ENCODE data around the gene ZRANB3. TPM values are rescaled to one million over a fixed set of nuclear protein-coding genes. Genes with fewer than 3 reads are reported as not detected.
"Not testable (repeated sequence)": the region's sequence is repeated elsewhere in the genome, so short reads cannot be mapped to it uniquely, and the experiment has no call there.

ZRANB3 gene
- total RNA-seq, 1 donor from 2014 or later: 7.9 TPM

DNA sequence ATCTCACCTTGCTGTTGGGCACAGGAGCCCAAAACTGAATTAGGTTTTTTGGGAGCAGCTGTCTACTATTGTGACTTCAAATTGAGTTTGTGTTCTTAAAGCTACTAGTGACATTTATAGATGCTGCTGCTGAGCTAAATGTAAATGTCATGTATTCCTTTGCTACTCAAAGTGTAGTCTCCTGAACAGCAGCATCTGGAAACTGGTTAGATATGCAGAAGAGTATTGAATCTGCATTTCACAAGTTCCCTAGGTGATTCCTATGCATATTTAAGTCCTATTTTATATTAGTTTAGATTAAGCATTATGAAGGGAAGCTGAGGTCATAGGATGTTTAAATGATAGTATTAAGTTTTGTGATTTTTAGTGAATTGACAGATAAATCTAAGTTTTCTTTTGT, 411.4 kb downstream of the ZRANB3 start:
- H3K4me3 ChIP-seq (ENCODE audit: low read depth, low read length): no peak overlapping the region
- TF ChIP-seq, protein P1, sequence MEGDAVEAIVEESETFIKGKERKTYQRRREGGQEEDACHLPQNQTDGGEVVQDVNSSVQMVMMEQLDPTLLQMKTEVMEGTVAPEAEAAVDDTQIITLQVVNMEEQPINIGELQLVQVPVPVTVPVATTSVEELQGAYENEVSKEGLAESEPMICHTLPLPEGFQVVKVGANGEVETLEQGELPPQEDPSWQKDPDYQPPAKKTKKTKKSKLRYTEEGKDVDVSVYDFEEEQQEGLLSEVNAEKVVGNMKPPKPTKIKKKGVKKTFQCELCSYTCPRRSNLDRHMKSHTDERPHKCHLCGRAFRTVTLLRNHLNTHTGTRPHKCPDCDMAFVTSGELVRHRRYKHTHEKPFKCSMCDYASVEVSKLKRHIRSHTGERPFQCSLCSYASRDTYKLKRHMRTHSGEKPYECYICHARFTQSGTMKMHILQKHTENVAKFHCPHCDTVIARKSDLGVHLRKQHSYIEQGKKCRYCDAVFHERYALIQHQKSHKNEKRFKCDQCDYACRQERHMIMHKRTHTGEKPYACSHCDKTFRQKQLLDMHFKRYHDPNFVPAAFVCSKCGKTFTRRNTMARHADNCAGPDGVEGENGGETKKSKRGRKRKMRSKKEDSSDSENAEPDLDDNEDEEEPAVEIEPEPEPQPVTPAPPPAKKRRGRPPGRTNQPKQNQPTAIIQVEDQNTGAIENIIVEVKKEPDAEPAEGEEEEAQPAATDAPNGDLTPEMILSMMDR (conservative IDR thresholded peaks at IDR 0.05; ENCODE audit: low read depth, low read length): no peak
- no peak for DNase-seq (ENCODE audit: low read depth)

GRCh38 chr2:135113322-135113721, 417.7 kb downstream of the ZRANB3 start:
- TF ChIP-seq, protein P1 (conservative IDR thresholded peaks at IDR 0.05; ENCODE audit: low read depth, low read length): no peak
- DNase-seq (ENCODE audit: low read depth): no peak
- no peak overlapping the region for H3K4me3 ChIP-seq (ENCODE audit: low read depth, low read length)

DNA sequence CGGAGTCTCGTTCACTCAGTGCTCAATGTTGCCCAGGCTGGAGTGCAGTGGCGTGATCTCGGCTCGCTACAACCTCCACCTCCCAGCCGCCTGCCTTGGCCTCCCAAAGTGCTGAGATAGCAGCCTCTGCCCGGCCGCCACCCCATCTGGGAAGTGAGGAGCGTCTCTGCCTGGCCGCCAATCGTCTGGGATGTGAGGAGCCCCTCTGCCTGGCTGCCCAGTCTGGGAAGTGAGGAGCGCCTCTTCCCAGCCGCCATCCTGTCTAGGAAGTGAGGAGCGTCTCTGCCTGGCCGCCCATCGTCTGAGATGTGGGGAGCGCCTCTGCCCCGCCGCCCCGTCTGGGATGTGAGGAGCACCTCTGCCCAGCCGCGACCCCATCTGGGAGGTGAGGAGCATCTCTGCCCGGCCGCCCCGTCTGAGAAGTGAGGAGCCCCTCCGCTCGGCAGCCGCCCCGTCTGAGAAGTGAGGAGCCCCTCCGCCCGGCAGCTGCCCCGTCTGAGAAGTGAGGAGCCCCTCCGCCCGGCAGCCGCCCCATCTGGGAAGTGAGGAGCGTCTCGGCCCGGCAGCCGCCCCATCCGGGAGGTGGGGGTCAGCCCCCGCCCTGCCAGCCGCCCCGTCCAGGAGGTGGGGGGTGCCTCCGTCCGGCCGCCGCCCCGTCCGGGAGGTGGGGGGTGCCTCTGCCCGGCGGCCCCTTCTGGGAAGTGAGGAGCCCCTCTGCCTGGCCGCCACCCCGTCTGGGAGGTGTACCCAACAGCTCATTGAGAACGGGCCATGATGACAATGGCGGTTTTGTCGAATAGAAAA, 425.3 kb downstream of the ZRANB3 start:
- not testable (repeated sequence) for H3K4me3 ChIP-seq (ENCODE audit: low read depth, low read length); DNase-seq (ENCODE audit: low read depth)

DNA sequence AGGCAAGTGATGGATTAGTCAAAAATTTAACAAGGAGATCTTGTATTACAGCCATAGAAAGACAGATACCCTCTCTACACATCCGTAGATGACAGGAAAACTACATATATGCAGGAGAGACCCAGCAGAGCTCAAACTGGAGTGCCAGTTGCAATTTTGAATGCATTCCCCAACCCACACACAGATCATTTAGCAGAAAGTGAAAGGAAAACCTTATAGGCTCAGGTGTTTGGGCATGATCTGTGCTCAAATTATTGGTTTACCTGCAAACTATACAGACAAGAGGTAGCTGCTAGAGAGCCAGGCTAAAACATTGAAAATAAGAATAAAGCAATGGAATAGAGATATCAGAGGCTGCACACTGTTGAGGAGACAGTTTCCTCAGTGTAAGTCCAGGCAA, 427.2 kb downstream of the ZRANB3 start:
- DNase-seq (ENCODE audit: low read depth): no peak
- no peak overlapping the region for H3K4me3 ChIP-seq (ENCODE audit: low read depth, low read length)
- TF ChIP-seq, protein P1 (conservative IDR thresholded peaks at IDR 0.05; ENCODE audit: low read depth, low read length): no peak

DNA sequence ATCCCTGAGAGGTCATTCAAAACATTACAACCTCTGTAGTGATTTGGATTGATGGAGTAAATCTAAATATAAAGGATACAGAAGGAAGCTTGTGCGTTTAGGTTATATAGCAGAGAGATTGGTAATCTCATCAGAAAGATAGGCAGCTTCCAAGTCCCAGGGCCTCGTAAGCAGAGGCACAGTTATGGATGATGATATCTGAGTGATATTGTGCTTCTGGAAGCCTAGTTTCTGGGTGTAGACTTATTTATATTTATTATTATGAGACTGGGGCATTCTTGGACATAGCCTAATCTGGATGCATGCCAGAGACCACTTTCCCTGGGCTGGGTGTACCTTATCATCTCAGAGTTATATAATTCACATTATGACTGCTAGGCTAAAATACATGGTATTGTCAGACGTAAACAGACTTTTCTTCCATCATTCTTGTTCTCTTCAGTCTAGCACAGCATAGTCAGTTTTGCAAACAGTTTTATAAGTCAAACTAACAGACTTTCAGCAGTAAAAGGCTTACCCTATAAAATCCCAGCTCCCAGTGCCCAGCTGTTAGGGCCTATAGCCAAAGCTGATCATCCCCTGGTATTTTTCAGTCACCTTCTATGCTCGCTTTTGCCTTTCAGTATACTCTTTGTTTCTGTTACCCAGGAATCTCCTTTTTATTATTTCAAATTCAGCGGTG, 431.1 kb downstream of the ZRANB3 start:
- no peak for DNase-seq (ENCODE audit: low read depth)
- H3K4me3 ChIP-seq (ENCODE audit: low read depth, low read length): no peak overlapping the region
- TF ChIP-seq, protein P1 (conservative IDR thresholded peaks at IDR 0.05; ENCODE audit: low read depth, low read length): no peak

DNA sequence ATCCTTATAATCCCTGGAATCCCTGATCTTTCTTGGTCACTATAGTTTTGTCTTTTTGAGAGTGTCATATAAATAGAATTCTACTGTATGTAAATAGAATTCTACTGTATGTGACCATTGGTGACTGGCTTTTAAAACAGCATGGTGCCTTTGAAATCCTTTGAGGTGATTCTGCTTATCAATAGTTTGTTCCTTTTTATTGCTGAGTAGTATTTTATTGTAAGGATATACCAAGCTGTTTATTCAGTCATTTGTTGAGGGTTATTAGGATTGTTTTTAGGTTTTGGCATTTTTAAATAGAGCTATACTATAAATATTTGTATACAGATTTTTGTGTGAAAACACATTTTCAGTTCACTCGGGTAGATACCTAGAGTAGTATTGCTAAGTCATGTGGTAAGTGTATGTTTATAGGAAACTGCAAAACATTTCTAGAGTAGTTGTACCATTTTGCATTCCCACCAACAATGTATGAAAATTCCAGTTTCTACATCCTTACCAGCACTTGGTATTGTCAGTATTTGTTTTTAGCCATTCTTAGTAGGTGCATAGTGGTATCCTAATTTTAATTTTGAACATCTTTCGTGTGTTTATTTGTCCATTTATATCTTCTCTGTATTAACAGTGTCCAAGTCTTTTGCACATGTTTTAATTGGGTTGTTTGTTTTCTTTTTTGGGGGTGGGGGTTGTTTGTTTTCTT, 433.3 kb downstream of the ZRANB3 start:
- H3K4me3 ChIP-seq (ENCODE audit: low read depth, low read length): no peak overlapping the region
- TF ChIP-seq, protein P1 (conservative IDR thresholded peaks at IDR 0.05; ENCODE audit: low read depth, low read length): no peak
- DNase-seq (ENCODE audit: low read depth): no peak
